22Rv1 (cell line): ENCODE results near the gene DHRS7.
"Not testable (repeated sequence)": the region's sequence is repeated elsewhere in the genome, so short reads cannot be mapped to it uniquely, and the experiment has no call there.

Experiments used
- H3K27ac ChIP-seq: fragments of 450-650 bp; 2 replicates; pipeline ENCODE4 v1.5.1; 2017
- ZFX ChIP-seq: fragments of 450-650 bp; IDR thresholded peaks from 2 replicates; pipeline ENCODE4 v1.6.1; 2017; ENCODE audit warnings: antibody characterized with exemption, borderline replicate concordance
- TF ChIP-seq, protein P1 (sequence below): fragments of 450-650 bp; IDR thresholded peaks from 2 replicates; pipeline ENCODE4 v1.5.1; 2017; ENCODE audit warnings: mild to moderate bottlenecking

Gene DHRS7

GRCh38 chr14:60102389-60102788, 62.8 kb downstream of the DHRS7 start:
- TF ChIP-seq ZFX = no peak
- TF ChIP-seq, protein P1, sequence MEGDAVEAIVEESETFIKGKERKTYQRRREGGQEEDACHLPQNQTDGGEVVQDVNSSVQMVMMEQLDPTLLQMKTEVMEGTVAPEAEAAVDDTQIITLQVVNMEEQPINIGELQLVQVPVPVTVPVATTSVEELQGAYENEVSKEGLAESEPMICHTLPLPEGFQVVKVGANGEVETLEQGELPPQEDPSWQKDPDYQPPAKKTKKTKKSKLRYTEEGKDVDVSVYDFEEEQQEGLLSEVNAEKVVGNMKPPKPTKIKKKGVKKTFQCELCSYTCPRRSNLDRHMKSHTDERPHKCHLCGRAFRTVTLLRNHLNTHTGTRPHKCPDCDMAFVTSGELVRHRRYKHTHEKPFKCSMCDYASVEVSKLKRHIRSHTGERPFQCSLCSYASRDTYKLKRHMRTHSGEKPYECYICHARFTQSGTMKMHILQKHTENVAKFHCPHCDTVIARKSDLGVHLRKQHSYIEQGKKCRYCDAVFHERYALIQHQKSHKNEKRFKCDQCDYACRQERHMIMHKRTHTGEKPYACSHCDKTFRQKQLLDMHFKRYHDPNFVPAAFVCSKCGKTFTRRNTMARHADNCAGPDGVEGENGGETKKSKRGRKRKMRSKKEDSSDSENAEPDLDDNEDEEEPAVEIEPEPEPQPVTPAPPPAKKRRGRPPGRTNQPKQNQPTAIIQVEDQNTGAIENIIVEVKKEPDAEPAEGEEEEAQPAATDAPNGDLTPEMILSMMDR = no peak
- H3K27ac ChIP-seq = no peak overlapping the region

DNA sequence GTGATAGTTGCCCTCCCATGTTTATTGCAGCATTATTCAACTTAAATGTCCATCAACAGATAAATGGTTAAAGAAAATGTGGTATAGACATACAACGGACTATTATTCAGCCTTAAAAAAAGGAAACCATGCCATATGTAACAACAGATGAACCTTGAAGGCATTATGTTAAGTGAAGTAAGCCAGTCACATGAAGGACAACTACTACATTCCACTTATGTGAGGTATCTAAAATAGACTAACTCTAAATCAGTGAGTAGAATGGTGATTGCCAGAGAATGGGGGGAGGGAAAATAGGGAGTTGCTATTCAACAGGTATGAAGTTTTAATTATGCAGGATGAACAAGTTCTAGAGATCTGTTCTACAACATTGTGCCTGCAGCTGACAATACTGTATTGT, 63.4 kb downstream of the DHRS7 start:
- H3K27ac ChIP-seq = no peak overlapping the region
- no peak for TF ChIP-seq ZFX
- TF ChIP-seq, protein P1 = no peak

DNA sequence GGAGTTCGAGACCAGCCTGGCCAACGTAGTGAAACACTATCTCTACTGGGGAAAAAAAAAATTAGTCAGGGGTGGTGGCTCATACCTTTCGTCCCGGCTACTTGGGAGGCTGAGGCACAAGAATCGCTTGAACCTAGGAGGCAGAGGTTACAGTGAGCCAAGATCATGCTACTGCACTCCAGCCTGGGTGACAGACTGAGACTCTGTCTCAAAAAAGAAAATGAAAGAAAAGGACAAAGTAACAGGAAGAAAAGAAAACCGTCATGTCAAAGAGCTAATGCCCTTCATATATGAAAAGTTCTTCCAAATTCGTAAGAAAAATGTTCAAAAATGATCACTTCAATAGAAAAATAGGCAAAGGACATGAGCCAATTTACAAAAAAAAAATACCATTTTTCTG, 65.3 kb downstream of the DHRS7 start:
- H3K27ac ChIP-seq = not testable (repeated sequence)

GRCh38 chr14:60097974-60098373, 67.2 kb downstream of the DHRS7 start:
- no peak for TF ChIP-seq ZFX
- TF ChIP-seq, protein P1 = no peak

GRCh38 chr14:60095781-60096450, 69.3 kb downstream of the DHRS7 start:
- H3K27ac ChIP-seq = no peak overlapping the region
- TF ChIP-seq, protein P1 = no peak
- TF ChIP-seq ZFX = no peak

More at GRCh38 chr14:60097974-60098373, 67.2 kb downstream of the DHRS7 start:
- H3K27ac ChIP-seq = no peak overlapping the region

DNA sequence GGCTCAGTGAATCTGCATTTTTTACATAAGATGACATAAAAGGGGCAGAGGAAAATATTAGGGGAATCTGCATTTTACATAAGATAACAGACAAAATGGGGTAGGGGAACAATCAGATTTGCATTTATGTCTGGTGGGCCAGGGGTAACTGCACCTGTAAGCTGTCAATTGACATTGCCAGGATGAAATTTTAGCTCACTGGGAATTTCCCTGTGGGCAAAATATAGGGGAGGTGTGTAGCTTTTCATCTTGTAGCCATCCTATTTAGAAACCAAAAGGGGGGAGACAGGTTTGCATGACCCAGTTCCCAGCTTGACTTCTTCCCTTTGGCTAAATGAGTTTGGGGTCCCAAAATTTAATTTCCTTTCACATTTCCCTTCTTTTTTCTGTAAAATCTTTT, 70.0 kb downstream of the DHRS7 start:
- no peak for TF ChIP-seq ZFX
- TF ChIP-seq, protein P1 = no peak
- no peak overlapping the region for H3K27ac ChIP-seq

DNA sequence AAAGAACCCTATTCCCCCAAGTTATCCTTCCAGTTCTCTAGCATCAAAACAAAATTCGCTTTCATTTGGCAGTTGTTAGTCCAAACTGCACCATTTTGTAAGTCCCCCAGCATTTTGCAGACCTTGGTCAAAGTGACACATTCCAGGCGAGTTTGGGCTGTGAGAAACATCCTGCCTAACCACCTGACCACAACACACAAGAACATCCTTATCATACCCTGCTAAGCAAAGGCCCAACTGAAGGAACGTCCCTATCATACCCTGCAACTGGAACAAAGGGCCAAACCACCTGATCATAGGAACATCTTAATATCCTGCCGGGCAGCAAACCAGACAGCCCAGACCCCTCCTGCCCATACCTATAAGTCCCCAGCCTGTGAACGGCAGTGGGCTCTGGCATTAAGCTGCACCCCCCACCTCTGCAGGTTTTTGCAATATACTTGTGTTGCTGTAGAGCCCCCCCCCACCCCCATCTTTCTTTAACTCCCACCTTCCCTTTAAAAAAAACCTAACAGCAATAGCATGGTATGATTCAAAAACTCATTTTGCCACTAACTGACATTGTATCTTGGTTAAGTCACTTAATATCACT, 70.8 kb downstream of the DHRS7 start:
- TF ChIP-seq, protein P1 = no peak
- TF ChIP-seq ZFX = no peak
- no peak overlapping the region for H3K27ac ChIP-seq
